Measurements from ENCODE around the gene JMJD1C.
"Not testable (repeated sequence)": the region's sequence is repeated elsewhere in the genome, so short reads cannot be mapped to it uniquely, and the experiment has no call there.

The JMJD1C gene

DNA sequence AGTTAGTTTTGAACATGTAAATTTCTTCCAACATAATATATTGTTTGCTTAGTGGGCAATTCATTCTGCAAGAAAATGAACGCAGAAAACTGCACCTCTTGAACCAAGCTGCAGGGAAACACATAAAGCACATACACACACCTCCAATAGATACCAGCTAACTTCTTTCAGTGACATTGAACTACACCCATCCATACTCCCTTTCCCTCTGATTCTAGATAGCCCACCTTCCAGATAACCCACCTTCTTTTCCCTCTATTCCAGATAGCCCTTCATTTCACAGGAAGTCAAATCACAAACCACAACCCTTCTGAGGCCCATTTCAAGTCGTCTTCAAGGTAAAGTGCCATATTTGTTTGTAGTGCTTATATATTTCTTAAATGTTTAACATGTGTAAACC is 304.2 kb downstream of the JMJD1C start:
- DNase-seq: no peak

DNA sequence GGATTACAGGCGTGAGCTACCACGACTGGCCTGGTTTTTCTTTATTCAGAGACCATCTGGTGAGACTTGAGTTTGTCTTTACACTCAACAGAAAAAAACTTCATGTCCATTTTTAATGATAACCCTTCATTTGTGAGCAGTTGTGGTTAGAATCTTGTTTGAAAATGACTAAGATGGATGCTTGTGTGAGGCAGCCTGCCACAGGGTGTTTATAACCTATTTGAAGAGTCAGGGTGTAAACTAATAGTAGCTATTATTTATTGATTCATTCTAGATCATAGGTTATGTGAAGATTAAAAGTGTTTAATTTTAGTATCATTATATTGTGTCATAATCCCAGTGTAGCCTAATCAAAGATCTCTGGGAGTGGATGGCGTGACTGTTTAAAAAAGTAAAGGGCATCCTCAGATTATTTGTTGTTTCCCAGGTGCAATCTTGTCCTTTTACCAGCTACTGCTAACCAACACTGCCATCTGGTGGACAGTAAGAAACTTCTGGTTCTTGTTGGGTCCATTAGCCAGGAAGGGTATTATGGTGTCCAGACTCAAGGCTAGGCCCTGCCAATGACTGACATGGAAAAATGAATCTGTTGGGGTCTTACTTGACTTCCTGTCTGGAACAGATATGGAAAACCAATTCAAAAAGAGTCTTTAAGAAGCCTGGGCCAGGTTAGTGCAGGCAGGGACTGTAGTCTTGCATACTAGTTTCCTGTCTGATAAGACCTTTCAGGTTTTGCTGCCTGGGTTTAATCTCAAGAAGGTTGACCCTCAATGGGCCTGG is 307.7 kb downstream of the JMJD1C start:
- DNase-seq: peak; percentile 62 to 68

DNA sequence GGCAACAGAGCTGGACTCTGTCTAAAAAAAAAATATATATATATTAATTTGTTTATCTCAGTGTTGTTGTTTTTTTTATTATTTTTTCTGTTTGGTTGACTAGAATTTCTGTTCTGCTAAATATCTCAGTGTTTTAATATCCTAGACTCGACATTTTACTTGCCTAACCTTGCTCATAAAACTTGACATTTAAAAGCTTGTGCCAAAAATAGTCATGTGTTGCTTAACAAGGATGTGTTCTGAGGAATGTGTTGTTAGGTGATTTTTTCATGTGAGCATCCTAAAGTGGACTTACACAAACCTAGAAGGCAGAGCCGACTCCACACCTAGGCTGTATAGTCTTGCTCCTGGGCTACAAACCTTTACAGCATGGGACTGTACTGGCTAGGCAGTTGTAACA is 309.5 kb downstream of the JMJD1C start:
- no peak for DNase-seq

DNA sequence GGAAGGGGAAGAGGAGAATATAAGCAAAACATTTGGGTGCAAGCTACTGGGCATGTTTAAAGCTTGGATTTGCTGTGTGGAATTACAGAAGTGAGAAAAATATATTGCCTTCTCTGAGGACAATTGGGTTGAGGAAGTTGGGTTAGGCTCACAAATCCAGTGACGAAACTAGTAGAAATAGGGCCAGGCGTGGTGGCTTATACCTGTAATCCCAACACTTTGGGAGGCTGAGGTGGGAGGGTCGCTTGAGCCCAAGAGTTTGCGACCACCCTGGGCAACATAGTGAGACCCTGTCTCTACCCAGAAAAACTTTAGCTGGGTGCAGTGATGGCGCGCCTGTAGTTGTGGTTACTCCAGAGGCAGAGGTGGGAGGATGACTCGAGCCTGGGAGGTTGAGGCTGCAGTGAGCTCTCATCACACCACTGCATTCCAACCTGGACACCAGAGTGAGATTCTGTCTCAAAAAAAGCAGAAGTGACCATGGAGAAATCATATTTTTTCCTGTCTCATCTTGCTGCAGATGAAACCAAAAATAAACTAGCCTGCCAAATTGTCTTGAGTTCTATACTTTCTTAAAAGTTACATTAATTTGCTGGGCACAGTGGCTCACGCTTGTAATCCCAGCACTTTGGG is 310.3 kb downstream of the JMJD1C start:
- DNase-seq: peak; percentile 54 to 62

DNA sequence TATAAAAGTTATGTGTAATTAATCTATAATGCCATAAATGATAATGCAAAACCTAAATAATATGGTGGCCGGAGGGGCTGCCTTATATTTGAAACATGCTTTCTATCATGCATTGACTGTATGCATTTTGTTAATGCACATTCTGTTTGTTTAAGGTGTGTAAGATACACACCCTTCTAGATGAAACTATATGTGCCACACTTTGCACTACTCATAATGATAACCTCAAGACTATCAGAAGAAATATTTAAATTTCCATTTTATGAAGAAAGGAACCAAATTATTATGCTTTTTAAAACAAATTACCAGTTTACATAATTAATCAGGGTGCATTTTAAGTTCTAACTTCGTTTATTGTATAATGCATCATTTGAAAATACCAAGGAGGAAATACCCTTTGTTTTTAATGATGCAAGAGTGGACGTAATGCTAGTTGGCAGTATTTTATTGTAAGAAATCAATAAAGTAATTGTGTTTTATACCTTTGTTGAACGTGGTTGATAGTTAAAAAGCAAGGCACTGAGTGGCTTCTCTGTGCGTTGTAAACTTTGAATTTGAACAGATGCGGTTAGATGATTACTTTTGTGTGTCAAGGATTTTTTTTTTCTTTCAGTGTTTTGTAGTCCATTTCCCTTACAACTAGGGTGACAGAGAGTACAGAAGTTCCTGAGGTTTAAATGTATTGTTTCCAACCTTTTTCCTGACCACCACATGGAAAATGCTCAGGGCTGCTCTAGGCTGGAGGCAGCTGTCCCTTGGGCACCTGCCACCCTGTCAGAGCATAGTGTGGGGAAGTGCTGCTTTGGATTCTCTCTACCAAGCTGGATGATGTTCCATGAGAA is 311.0 kb downstream of the JMJD1C start:
- no peak for DNase-seq

- DNase-seq: not testable (repeated sequence)
Measured at GRCh38 chr10:63153868-63154545, 311.8 kb downstream of the JMJD1C start.

- DNase-seq: no peak
Measured at GRCh38 chr10:63150745-63151144, 315.0 kb downstream of the JMJD1C start.

- DNase-seq: no peak
Measured at GRCh38 chr10:63146503-63146902, 319.3 kb downstream of the JMJD1C start.

DNA sequence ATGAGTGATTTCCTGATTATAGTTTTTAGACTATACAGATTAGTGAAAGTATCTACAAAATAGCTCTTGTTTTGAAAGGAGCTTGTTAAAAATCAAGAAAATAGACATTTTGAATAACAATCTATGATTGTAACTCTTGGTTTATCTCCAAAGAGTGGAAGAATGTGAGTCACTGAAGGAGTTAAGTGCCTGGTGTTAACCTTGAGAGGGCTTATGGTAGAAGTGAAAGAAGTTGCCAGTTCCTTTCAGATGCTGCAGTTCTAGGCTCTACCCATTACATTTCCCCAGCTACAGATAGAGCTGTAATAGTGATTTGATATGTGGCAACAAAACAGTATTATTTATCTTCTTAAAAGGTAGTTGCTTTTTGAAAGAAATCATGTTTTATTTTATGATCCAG is 320.0 kb downstream of the JMJD1C start:
- no peak for DNase-seq

DNA sequence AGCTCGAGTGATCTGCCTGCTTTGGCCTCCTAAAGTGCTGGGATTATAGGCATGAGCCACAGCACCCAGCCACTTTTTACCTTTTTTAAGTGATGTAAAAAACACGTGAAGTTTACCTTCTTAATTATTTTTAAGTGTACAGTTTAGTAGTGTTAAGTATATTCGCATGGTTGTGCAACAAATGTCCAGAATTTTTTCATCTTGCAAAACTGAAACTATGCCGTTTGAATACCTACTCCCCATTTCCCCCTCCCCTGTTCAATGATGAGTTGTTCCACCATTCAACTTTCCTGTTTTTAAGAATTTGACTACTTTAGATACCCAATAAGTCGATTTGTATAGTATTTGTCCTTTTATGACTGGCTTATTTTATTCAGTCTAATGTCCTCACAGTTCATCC is 321.8 kb downstream of the JMJD1C start:
- peak in 1 of 2 donors; percentile 14 for DNase-seq

DNA sequence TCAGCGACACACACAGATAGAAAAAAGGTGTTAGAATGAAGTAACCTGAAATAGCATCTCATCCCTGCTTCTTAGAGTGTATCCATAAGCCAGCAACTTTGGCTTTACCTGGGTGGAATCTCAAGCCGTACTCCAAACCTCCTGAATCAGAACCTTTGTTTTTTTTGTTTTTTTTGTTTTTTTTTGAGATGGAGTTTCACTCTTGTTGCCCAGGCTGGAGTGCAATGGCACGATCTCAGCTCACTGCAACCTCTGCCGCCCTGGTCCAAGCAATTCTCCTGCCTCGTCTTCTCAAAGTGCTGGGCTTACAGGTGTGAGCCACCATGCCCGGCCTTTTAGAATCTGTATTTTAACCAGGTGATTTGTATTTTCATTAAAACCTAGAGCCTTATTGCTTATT is 323.6 kb downstream of the JMJD1C start:
- no peak for DNase-seq

- no peak for DNase-seq
Measured at GRCh38 chr10:63140077-63140476, 325.7 kb downstream of the JMJD1C start.

- DNase-seq: peak; percentile 85 to 91
Measured at GRCh38 chr10:63137306-63137705, 328.5 kb downstream of the JMJD1C start.

GRCh38 chr10:63133821-63134557 is 331.8 kb downstream of the JMJD1C start:
- DNase-seq: peak; percentile 41 to 49

DNA sequence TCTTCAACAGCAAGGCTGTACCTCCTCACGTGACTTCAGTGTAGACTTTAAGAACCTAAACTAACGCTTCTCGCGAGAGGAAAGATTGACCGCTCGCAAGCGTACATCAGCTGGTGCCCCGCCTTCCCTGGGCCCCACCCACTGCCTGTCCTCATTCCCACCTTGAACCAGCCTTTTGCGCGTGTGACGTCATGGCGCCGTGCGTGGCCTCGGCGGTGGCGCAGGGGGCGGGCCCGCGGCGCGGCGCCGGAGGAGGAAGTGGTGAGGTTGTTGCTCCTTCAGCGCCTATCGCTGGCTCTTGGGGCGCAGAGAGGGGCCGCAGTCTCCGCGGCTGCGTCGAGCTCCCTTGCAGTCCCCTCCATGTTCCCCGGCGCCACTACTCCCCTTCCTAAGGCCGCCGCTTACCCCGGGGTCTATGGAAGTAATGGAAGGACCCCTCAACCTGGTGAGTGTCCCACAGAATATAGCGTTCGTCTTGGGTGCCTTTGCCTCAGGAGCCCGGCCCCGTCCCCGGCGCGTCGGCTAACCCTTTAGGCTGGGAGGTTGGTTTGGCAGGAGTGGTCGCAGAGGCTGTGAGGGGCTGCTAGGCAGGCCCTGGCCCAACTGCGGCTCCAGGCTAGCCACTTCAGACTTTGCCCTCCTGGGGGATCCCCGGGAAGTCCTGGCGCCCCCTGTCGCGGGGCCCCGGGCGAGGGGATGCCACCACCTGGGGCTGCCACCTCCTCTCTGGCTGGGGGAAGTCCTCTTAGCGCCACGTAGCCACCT is 332.5 kb downstream of the JMJD1C start, which contains the start of gene NRBF2:
Gene NRBF2, plus strand, starts transcription at position 273 of the 765 bp plus-strand sequence. Its CDS starts 143 bp downstream, at position 416.
- DNase-seq: peak; percentile 99

DNA sequence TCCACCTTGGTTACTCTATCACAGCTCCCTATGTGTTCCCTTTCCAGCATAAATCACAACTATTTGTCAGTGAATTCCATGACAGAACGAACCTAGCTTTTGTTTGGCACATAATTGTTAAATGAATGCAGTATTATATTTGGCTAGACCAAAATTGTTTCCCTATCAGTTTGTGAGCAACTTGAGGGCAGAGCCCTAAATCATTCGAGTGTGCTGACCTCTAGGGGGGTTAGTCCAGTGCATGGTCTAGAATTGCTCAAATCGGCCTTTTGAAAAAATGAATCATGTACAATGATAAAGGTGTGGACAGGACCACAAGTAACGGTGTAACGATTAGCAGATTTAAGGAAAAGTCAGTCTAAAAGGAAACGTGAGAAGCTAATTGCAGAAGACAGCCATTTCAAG is 333.1 kb downstream of the JMJD1C start:
- no peak for DNase-seq

GRCh38 chr10:63129888-63130287 is 335.9 kb downstream of the JMJD1C start:
- DNase-seq: no peak

GRCh38 chr10:63128443-63128842 is 337.3 kb downstream of the JMJD1C start:
- no peak for DNase-seq

GRCh38 chr10:63125459-63125858 is 340.3 kb downstream of the JMJD1C start:
- no peak for DNase-seq

DNA sequence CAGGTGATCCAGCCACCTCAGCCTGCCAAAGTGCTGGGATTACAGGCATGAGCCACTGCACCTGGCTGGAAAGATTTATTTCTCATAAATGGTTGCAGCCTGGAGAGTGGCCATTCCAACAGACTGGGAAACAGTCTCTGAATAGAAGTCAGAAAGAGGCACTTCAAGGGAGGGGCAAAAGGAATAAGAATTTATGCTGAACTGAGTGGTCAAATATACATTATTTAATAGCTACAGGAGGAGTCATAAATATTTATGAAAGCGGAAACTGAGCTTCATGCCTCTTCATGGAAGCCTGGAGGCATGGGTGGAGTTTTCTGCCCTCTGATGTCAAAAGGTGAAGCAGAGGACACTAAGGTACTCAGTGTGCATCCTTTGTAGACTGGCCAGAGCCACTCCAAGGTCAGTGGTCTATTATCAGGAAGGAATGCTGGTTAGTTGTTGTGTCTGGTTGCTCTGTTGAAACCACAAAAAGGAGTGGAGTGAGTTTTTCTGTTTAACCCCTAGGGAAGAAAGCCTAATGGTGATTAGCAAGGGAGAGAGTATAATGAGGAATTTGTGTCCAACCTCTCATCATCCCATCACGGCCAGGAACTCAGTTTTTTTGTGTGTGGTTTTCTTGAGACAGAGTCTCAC is 341.9 kb downstream of the JMJD1C start:
- DNase-seq: no peak

DNA sequence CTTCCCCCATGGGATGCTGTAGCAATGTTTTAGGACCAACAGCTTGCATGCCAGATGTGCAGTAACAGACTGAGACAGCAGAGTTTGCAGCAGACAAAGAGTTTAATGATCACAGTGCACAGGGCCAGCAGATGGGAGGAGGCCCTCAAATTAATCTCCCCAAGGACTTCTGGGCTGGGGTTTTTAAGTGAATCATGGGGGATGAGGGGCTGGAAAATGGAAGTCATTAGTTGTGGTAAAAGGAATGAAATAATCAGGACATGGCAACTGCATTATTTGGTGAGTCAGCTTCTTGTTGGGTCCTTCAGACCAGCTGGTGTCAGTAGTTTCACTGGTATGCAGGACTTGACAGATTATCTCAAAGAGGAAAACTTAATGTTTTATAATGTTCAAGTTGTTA is 345.2 kb downstream of the JMJD1C start:
- DNase-seq: no peak
